PC-9 (cell line): Measurements from ENCODE around the gene SP140.

Experiments
- CTCF ChIP-seq: fragments of 200-600 bp; sonication (generic); conservative IDR thresholded peaks from 2 replicates; pipeline ENCODE4 v1.6.1; 2017; ENCODE audit warnings: mixed run types, antibody characterized with exemption, mild to moderate bottlenecking, moderate library complexity
- EZH2 ChIP-seq: fragments of 200-600 bp; sonication (generic); IDR thresholded peaks from 2 replicates; pipeline ENCODE4 v1.8.0; 2017; ENCODE audit warnings: antibody characterized with exemption, low read depth

GRCh38 chr2:230205721-230206120 is 19.8 kb upstream of the SP140 start:
- no peak for TF ChIP-seq CTCF
- TF ChIP-seq EZH2 = no peak
